ENCODE results near the gene KLHL36.

The KLHL36 gene

DNA sequence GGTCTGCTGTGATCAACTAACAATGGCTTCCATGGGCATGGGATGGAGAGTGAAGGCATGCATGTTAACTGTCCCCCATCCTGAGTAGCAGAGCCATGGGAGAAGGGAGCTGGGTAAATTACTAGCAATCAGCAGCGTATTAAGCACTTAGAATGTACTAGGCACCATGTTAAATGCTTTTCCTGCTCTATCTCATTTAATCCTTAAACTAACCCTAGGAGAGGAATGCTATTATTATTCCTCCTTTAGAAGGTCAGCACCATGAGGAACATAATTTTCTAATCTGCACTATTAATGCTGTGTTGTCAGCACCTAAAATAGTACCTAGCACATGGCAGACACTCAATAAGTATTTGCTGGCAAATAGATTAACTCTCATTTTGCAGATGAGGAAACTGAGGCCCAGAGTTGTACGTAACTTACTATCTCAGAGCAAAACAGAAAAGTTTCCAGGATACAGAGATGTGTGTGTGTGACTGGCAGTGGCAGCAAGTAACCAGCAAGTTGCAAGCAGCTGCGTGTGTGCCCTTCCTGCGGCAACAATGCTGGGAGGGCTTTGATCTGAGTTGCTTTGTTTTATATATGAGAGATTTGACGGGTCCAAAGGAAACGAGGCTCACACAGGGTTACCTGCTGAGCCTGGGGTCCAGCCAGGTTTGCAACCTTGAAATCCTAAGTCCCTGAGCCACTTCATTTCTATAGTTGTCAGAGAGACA, 6.5 kb upstream of the KLHL36 start:
- Histone ChIP-seq H3K27ac (no peak overlapping the region), H3K9ac (no peak overlapping the region)

DNA sequence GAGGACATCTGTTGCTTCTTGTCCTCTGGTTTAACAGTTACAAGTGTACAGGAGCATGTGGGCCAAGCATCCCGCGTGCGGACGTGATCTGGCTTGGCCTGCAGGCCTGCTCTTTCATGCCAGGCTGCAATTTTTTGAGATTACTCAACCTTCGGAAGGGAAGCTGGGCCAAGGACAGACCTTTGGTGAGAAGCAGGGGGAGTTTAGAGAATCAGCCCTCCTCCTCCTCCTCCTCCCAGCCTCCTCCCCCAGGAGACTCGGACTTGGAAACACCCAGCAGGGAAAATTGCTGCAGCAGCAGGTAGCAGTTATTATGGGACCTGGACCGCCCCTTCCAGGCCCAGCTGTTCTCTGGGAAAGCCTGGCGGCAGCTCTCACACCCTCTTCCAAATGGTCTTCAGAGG, 5.1 kb upstream of the KLHL36 start:
- no peaks in the 10 kb centered on the region for H3K79me2 ChIP-seq (ENCODE audit: insufficient read depth, low read depth)
- no peaks in the 10 kb centered on the region for H4K20me1 ChIP-seq (ENCODE audit: insufficient read depth)
- no peak overlapping the region for H3K4me3 ChIP-seq (IDR thresholded peaks at IDR 0.05; ENCODE audit: insufficient read depth, low read depth, low read length)
- no peak for TF ChIP-seq CTCF (conservative IDR thresholded peaks at IDR 0.05; ENCODE audit: low read depth, low read length)
- no peaks in the 10 kb centered on the region for H3K36me3 ChIP-seq (ENCODE audit: insufficient read depth)
- peaks cover 3% of the 10 kb centered on the region; the same call in 1 of the 2 replicates for H3K27me3 ChIP-seq (ENCODE audit: insufficient read depth, low read depth)
- no peak overlapping the region for H3K4me2 ChIP-seq
- H3K9ac ChIP-seq, result no peak overlapping the region
- H3K27ac ChIP-seq, result no peak overlapping the region
- H2AFZ ChIP-seq (ENCODE audit: low read depth), result no peak overlapping the region
- peaks cover 11% of the 10 kb centered on the region for H3K4me1 ChIP-seq (ENCODE audit: low read depth, poor library complexity, severe bottlenecking)

More for the DNA sequence above, 6.5 kb upstream of the KLHL36 start:
- Histone ChIP-seq H4K20me1 (ENCODE audit: insufficient read depth) (no peaks in the 10 kb centered on the region), H3K27me3 (ENCODE audit: insufficient read depth, low read depth) (peaks cover 3% of the 10 kb centered on the region; the same call in 1 of the 2 replicates), H3K4me3 (IDR thresholded peaks at IDR 0.05; ENCODE audit: insufficient read depth, low read depth, low read length) (no peak overlapping the region), H3K36me3 (ENCODE audit: insufficient read depth) (no peaks in the 10 kb centered on the region), H3K4me1 (ENCODE audit: low read depth, poor library complexity, severe bottlenecking) (peaks cover 4% of the 10 kb centered on the region), H3K79me2 (ENCODE audit: insufficient read depth, low read depth) (no peaks in the 10 kb centered on the region), H2AFZ (ENCODE audit: low read depth) (no peak overlapping the region), H3K4me2 (no peak overlapping the region)
- TF ChIP-seq CTCF (conservative IDR thresholded peaks at IDR 0.05; ENCODE audit: low read depth, low read length), result no peak

GRCh38 chr16:84643674-84644073, 4.6 kb upstream of the KLHL36 start:
- Histone ChIP-seq H2AFZ (ENCODE audit: low read depth) (no peak overlapping the region), H3K4me2 (no peak overlapping the region), H4K20me1 (ENCODE audit: insufficient read depth) (no peaks in the 10 kb centered on the region), H3K4me1 (ENCODE audit: low read depth, poor library complexity, severe bottlenecking) (peaks cover 11% of the 10 kb centered on the region), H3K27ac (no peak overlapping the region), H3K9ac (no peak overlapping the region), H3K79me2 (ENCODE audit: insufficient read depth, low read depth) (no peaks in the 10 kb centered on the region), H3K36me3 (ENCODE audit: insufficient read depth) (no peaks in the 10 kb centered on the region), H3K27me3 (ENCODE audit: insufficient read depth, low read depth) (peaks cover 3% of the 10 kb centered on the region; the same call in 1 of the 2 replicates), H3K4me3 (IDR thresholded peaks at IDR 0.05; ENCODE audit: insufficient read depth, low read depth, low read length) (no peak overlapping the region)
- TF ChIP-seq CTCF (conservative IDR thresholded peaks at IDR 0.05; ENCODE audit: low read depth, low read length), result no peak

DNA sequence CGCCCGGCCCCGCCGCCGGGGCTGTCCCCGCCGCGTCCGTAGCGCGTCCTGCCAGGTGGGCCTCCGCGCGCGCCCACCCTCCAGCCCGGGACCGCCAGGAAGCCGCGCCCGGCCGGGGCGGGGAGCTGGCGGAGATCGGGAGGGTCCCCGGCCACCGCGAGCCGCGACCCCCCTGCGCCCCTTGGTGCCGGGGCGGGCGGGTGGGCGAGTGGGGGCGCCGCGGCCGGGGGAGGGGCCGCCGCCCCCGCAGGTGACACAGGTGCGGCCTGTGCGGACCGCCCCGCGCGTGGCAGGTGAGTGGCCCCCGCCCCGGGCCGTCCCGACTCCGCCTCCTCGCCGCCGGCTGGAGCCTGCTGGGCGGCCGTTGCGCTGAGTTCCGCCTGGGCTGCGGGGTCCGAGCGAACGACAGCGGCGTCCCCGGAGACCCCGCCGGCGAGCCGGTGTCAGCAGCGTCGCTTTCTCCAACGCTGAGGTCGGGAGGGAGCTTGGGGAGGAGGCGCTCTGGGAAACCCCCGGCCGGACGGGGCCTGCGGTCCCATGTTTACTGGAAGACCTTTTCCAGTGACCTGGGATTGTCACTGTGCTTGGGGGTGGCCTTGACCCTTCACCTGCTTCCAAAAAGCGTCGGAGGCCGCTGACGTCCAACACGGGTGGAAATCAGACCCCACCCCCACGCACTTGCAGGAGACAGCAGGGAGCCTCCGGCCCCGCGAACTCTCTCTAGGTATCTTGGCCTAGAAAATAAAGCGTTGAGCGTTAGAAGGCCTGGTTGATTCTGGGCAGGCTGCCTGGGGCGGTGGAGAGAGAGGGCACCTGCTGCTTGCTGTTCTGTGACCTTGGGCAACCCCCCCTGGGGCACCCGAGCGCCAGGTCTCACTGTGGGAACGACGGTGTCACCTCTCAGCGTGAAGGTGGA, 542 bp downstream of the KLHL36 start:
- Histone ChIP-seq H4K20me1 (ENCODE audit: insufficient read depth) (no peaks in the 10 kb centered on the region), H3K79me2 (ENCODE audit: insufficient read depth, low read depth) (no peaks in the 10 kb centered on the region), H2AFZ (ENCODE audit: low read depth) (peak overlapping the region; percentile 64), H3K9ac (peak overlapping the region; percentile 30; the same call in 1 of the 2 replicates), H3K27me3 (ENCODE audit: insufficient read depth, low read depth) (peaks cover 3% of the 10 kb centered on the region; the same call in 1 of the 2 replicates), H3K4me1 (ENCODE audit: low read depth, poor library complexity, severe bottlenecking) (peaks cover 8% of the 10 kb centered on the region), H3K4me2 (peak overlapping the region; percentile 92), H3K36me3 (ENCODE audit: insufficient read depth) (no peaks in the 10 kb centered on the region), H3K4me3 (IDR thresholded peaks at IDR 0.05; ENCODE audit: insufficient read depth, low read depth, low read length) (no peak overlapping the region), H3K27ac (no peak overlapping the region)
- TF ChIP-seq CTCF (conservative IDR thresholded peaks at IDR 0.05; ENCODE audit: low read depth, low read length), result no peak
